NCI-H524 treated with DMSO at 0.1 percent for 48 hours (cell line): ENCODE measurements around the gene MZT2A.
A peak's percentile ranks its signal among the peaks of the same experiment; 100 is the strongest.
"Not testable (repeated sequence)": the region's sequence is repeated elsewhere in the genome, so short reads cannot be mapped to it uniquely, and the experiment has no call there.

ENCODE experiments used
- DNase-seq: peaks from one replicate; lab custom pipeline; 2025; lab: John Stamatoyannopoulos, UW

The MZT2A gene

DNA sequence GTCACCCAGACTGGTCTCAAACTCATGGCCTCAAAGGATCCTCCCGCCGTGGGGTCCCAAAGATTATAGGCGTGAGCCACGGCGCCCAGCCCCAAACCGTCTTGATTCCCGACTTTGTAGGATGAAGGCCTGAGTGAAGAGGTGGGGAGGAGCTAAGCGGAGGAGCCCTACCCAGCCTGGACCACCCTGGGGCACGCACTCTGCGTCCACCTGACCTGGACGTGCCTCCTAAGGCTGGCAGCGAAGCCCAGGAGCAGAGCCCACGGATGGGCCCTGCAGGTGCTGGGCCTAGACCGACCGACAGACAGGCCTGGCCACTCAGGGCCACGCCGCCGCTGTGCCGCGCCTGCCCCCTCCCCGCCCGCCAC lies 744 bp downstream of the MZT2A start:
- DNase-seq = not testable (repeated sequence)

DNA sequence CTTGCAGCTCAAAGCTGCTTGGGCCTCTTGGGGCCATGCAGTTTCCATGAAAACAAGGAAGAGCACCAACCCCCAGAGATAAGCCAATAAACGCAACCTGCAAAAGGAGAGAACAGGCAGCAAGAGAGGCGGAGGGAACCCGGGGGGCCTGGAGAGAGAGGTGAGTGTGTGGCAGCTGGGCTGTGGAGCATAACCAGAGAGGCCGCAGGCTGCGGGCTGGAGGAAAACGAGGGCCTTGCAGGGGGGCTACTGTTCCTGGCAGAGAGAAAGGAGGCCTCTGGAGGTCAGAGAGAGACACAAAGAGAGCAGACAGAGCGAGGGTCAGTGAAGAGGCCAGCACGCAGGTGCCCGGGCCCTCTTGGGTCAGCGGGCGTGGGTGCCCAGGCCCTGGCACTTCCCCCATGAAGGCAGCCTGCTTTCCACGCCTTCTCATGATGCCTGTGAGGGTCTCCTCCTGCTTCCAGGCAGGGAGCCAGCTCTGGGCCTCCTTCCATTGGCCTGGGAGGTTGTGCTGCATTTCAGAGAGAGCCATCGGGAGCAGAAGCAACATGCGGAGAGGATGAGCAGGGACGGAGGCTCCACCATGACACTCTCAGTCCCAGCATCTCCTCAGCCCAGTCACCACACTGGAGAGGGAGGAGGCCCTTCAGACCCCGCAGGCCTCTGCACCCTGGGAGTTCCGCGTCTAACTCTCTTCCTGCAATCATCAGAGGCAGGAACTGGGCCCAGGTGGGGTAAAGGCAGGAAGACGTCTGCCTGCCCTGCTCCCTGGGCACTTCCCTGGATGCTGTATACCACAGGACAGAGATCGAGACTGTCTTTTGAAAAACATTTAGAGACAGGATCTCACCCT lies 1.4 kb downstream of the MZT2A start:
- DNase-seq = not testable (repeated sequence)

- peak; percentile 85 for DNase-seq
Measured at GRCh38 chr2:131488306-131489205, 3.6 kb downstream of the MZT2A start.

GRCh38 chr2:131486201-131486902 lies 5.8 kb downstream of the MZT2A start:
- DNase-seq = not testable (repeated sequence)

DNA sequence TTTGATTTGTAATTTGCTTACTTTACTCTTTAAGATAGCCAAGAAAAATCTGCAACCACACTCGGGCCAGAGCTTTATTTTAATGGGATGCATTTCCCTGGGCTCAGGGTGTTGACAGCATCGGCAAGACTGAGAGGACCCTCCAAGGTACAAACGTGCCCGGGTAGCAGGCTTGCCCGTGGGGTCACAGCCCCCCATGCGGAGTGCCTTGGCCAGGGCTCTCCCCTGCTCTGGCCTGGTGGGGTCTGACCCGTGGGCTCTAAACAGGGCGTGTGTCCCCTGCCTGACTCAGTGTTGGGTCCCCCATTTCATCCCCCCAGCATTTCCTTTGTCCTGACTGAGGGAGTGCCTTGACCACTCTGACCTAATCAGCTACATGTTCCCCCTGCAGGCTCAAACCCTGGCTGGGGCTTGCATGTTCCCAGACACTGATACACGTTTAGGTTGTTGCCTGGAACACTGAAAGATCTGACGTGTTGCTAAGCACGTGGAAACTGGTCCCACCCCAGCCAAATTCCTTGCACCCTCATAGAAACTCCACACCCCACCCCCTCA lies 7.2 kb downstream of the MZT2A start:
- not testable (repeated sequence) for DNase-seq

DNA sequence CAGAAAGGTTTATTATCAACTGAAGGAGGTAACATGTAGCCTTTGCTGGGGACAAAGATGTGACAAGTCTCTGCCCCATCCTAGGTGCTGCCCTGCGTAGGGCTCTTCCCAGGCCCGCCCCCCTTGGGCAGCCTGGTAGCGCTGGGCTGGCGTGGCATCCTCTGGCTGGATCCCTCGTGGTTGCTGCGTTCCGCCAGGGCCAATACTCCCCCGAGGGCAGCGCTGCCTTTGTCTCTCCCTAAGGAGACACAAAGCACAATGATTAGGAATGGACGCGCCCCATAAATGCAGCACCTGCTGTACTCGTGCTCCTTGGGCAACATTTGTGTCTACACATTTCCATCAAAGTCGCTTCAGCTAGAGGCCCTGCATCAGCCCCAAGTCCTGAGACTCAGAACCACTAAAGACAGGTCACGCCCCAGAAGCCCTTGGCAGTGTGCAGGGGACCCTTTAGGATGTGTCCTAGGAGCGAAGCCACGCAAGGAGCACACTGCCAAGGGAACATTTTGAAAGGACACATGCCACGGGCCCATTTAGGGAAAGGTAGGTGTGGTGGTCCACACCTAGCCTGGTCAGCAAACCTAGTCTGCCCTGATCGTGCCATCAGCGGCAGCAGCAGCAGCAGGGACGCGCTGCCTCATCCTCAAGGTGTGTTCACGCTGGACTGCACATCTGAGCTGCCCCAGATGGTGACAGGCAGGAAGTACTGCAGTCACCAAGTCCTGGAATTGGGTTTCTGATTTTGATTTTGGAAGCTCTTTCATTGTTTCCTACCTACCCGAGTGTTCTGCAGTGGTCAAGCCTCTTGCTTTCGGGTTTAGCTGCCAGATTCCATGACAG lies 8.0 kb downstream of the MZT2A start:
- DNase-seq = not testable (repeated sequence)

DNA sequence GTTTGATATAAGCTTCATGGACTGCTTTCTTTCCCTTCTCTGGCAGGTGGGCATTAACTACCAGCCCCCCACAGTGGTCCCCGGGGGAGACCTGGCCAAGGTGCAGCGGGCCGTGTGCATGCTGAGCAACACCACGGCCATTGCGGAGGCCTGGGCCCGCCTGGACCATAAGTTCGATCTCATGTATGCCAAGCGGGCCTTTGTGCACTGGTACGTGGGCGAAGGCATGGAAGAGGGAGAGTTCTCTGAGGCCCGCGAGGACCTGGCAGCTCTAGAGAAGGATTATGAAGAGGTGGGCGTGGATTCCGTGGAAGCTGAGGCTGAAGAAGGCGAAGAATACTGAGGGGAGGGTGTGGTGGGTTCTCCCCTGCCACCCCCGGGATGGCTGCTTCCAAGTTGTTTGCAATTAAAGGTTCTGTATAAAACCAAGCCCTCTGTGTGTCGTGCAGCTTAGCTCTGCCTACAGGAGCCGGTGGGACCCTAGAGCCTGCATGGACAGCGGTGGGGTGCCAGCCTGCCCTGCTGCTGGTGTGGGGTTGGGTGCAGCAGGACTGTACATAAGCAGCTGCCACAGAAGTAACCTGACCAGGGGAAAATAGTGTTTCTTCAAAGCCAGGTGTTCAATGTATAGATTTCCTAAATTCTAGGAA lies 9.6 kb downstream of the MZT2A start:
- DNase-seq = not testable (repeated sequence)

DNA sequence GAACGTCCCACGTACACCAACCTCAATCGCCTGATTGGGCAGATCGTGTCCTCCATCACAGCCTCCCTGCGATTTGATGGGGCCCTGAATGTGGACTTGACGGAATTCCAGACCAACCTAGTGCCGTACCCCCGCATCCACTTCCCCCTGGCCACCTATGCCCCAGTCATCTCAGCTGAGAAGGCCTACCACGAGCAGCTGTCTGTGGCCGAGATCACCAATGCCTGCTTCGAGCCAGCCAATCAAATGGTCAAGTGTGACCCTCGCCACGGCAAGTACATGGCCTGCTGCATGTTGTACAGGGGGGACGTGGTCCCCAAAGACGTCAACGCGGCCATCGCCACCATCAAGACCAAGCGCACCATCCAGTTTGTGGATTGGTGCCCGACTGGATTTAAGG lies 11.8 kb downstream of the MZT2A start:
- not testable (repeated sequence) for DNase-seq

DNA sequence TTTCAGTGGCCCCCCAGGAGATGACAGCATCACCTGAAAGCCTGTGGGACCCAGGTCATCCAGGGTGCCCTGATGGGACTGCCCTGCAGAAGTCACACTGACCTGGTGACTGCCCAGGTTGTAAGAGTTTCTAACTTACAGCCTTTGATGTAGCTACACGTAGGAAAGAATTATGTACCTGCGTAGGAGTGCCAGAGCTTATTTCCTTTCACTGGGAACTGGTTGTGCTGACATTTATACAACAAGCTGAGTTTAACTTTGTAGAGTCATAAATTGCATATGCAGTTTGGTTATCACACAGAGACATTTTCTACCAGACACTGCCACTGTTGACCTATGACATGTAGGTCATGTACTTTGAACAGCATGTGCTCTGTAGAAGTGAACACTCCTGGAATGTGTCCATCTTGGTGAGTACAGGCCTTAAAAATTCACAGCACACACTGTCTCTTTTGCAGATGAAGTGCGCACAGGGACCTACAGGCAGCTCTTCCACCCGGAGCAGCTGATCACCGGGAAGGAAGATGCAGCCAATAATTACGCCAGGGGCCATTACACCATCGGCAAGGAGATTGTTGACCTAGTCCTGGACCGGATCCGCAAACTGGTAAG lies 13.2 kb downstream of the MZT2A start:
- DNase-seq = not testable (repeated sequence)

- not testable (repeated sequence) for DNase-seq
Measured at GRCh38 chr2:131478074-131478849, 13.9 kb downstream of the MZT2A start.

GRCh38 chr2:131477227-131477626 lies 15.0 kb downstream of the MZT2A start:
- not testable (repeated sequence) for DNase-seq

- not testable (repeated sequence) for DNase-seq
Measured at GRCh38 chr2:131476363-131476762, 15.8 kb downstream of the MZT2A start.

DNA sequence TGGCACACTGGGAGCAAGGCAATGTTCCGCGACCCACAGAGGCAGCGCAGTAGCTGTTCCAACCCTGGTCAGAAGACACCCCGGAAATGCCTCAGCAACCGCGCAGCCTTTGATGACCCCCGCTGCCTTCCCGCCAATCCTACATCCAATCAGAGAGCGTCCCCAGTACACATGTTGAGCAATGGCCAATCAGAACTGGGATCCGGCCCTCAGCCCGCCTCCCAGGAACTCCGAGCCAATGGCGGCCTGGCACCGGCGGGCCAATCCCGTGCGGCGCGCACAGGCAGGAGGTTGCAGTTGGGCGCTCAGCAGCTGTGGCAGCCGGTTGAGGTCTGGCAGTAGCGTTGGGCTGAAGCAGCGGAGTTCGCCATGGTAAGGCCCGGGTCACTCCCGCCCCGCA lies 16.4 kb downstream of the MZT2A start, which contains the start of gene TUBA3D:
Gene TUBA3D, plus strand, starts transcription at position 289 of the 400 bp plus-strand sequence. Its CDS starts 81 bp downstream, at position 370.
- DNase-seq = no peak

DNA sequence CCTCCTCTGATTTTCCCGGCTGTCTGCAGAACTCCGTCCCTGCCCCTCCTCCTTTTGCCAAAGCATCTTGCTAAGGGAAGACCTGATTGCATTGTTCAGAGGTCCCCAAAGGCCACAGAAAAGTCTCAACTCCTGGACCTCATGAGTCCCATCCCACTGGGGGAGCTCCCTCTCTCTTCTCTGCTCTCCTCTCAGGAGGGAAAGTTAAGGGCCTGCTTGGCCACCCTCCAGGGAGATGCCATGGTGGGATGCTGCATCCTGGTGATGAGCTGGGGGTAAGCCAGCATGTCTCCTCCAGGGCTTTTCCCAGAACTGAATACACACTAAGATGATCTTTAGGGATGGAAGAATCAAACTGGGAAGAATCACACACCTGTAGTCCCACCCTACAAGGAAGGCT lies 18.9 kb downstream of the MZT2A start:
- DNase-seq = not testable (repeated sequence)

DNA sequence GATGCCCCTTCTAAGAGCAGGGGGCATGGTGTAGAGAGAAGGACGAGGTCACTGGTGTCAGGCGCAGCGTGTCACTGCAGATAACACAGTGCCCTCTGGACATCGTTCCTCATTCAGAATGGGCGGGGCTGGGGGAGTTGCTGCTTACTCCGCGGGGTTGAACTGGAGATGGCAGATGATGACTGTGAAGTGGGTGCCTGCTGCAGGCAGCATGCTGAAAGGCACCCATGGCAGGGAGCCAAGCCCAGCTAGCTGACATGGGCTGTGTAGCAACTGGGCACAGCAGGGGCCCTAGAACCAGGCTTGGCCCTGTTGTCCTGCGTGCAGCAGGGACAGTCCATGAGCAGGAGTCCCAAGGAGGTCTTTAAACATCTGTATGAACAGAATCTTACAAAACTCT lies 20.6 kb downstream of the MZT2A start:
- not testable (repeated sequence) for DNase-seq

- DNase-seq = not testable (repeated sequence)
Measured at GRCh38 chr2:131470944-131471343, 21.3 kb downstream of the MZT2A start.

DNA sequence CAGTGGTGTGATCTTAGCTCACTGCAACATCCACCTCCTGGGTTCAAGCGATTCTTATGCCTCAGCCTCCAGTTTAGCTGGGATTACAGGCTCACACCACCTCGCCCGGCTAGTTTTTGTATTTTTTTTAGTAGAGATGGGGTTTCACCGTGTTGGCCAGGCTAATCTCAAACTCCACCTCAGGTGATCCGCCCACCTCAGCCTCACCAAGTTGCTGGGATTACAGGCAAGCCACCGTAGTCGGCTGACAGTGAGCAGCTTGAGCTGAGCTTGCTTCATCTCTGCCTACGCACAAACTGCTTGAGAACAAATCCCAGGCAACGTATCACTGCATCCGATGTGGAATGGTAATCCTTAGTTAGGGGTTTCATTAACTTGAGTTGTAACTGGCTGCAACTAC lies 24.5 kb downstream of the MZT2A start:
- not testable (repeated sequence) for DNase-seq

DNA sequence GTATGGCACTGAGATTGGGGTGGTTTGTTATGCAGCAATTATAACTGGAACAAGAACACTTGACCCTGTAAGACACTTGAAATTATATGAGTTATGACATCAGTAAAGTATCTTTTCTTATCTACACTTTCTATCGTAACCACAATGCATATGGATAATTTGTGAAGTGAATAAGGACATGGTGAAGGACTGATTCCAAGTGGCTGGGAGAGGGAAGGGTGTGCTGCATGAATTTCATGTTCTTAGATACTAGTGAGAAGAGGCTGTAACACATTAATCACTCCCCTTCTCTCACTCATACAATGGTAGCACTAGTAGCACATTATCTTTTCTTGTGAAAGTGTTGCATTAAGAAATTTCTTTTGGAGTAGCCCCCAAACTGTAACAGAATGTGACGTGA lies 37.3 kb downstream of the MZT2A start:
- not testable (repeated sequence) for DNase-seq
